ENCODE measurements around the gene CLIC6.
A peak's percentile ranks its signal among the peaks of the same experiment; 100 is the strongest.

The CLIC6 gene
- 0.96 to 1.9 (median 1.2) reads per million in 3 experiments for total RNA-seq

GRCh38 chr21:34668803-34669148, at the start of gene CLIC6:
TSS of gene CLIC6 (plus strand) at chr21:34668994. CDS start at chr21:34669389, 395 bp downstream.
- DNase-seq, result no peak

DNA sequence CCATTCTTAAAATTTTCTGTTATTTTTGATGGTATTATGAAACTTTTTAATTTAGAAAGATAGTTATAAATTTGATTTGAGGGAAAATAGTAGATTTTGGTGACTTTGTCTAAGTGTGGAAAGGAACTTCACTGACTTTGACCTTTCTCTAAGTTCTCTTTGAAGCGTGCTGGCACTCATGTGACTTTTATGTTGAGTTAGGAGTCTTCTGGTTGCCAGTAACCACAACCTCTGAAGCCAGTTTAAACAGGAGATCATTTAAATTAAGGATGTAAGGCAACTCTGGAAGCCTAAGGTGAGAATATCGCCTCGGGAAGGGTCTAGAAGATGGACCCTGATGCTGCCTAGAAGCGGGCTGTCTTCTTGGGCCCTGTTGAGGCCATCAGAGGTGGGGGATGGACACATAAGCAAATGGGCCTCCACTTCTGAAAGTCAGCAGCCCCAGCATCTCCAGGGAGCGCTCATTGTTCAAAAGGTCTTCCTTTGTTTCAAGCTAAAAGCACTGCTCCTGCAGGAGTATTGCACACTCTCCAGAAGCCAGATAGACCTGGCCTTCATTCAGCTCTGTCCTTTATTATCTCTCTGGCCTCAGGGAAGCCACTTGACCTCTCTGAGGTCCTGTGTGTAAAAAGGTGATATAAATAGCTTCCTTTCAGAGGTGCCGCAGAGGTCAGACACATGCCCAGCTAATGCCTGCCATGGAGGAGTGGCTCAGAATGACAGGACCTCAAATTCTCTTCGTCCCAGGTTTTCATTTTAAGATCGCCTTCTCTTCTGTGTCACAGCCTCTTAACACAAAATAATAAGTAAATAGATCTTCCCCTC, 48.7 kb upstream of the CLIC6 start:
- no peak for DNase-seq

DNA sequence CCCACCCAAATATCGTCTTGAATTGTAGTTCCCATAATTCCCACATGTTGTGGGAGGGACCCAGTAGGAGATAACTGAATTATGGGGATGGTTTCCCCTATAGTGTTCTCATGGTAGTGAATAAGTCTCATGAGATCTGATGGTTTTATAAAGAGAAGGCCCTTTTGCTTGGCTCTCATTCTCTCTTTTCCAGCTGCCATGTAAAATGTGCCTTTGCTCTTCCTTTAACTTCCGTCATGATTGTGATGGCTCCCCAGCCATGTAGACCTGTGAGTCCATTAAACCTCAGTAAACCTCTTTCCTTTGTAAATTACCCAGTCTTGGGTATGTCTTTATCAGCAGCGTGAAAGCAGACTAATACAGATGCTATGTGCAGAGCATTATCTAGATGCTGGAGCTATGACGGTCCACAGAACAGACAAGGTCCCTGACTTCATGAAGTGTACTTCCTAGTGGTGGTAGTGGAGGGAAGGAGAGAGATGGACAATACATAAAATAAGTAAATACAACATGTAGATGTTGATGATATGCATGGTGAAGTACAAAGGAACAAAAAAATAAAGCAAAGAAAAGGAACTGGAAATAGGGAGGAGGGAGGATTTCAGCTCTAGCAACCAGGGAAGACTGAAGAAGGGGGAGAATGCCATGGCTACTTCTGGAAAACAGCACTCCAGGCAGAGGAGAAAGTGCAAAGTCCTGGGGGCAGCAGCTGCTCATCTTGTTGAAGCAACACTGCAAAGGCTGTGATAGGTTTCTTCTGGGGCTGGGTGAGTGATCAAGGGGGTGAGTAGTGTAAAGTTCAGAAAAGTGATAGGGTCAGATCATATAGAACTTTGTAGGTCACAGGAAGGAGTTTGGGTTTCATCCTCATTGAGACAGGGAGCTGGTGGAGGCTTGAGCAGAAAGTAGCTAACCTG, 47.1 kb upstream of the CLIC6 start:
- DNase-seq, result no peak

DNA sequence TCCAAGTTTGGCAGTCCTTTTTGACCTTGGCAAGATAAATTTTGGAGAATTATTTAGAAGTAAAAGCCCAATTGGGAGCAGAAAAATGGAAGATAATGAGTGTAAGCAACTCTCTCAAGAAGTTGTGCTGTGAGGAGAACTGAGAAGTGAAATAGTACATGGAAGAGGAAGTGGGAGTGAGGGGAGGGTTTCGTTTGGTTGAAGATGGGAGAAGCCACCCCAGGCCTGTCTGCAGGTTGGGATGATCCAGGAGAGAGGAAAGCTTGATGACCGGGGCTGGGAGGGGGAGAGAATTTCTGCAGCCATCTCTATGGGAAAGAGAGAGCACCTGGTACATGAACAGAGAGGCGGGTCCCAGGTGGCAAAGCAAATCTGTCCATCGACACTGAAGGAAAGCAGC, 45.3 kb upstream of the CLIC6 start:
- DNase-seq, result no peak

DNA sequence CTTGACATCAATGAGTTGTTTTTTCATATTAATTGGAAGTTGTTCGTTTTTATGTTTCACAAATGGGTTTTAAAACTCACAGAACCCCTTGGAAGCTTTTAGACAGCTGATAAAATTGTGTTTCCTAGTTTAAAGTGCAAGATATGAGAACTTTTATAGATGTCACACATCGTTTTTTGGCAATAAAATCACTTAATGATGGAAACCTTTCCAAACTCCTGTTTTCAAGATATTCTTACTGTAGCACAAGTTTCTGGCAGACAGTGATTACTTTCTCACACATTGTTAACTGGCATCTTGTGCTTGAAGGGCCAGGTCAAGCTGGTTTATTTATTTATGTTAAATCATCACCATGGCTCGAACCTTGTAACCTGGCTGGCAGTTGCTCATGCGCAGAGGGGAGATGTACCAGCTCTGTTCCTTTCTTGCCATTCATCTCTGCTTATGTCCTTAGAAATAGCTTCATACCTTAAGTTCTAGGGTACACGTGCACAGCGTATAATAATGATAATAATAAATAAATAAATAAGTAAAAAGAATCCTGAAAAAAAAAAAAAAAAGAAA, 43.7 kb upstream of the CLIC6 start:
- no peak for DNase-seq

DNA sequence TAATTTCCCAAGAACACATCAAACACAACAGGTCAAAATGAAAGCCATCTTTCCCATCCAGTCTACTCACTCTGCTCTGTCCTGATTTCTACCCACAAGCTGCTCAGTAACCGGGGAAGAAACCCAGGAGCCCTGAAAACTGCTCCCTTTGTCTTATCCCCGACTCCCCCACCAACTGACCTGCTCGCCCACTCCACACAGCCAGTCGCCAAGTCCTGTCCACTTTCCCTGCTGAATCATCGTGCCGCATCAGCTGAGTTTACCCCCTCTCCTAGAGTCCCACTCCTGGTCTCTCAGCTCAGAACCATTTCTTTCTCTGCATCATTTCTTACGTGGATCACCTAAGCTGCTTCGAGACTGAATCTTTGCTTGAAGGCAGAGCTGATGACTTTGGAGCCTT, 42.7 kb upstream of the CLIC6 start:
- DNase-seq, result no peak

- peak; percentile 51 for DNase-seq
Measured at GRCh38 chr21:34630536-34631143, 38.2 kb upstream of the CLIC6 start.

DNA sequence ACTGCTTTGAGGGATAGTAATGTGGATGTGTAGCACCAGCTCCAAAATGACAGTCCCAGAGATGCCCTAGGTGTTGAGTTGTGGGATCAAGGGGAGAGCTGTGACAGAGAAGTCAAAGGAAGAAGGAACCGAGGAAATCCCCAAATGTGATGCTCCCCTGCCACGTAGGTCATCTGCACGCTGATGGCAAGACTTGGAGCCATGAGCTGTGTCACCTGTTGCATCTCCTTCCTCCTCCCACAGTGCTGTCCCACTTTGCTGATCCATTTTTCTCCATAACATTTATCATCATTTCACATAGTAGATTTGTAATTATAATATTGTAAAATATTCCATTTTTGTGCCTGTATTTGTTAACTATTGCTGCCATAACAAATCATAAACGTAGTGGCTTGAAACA, 36.3 kb upstream of the CLIC6 start:
- no peak for DNase-seq

DNA sequence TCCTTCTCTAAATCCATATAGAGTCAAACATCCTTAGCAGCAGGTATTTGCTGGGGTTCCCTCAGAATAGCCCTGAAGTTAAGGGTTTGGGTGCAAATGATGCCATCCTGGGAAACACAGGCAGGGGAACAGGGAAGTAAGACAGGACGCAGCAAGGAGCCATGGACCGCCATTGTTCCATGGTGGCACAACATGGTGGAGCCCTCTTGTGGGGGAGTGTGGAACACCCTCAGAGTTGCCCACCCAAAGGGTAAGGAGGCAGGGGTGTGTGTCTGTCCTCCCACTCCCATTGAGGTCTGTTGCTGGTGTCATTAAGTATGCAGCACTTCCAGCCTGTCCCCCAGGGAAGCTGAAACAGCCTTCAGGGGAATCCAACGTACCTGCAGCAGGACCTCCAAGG, 33.5 kb upstream of the CLIC6 start:
- DNase-seq, result no peak

GRCh38 chr21:34636961-34637360, 31.8 kb upstream of the CLIC6 start:
- DNase-seq, result no peak

DNA sequence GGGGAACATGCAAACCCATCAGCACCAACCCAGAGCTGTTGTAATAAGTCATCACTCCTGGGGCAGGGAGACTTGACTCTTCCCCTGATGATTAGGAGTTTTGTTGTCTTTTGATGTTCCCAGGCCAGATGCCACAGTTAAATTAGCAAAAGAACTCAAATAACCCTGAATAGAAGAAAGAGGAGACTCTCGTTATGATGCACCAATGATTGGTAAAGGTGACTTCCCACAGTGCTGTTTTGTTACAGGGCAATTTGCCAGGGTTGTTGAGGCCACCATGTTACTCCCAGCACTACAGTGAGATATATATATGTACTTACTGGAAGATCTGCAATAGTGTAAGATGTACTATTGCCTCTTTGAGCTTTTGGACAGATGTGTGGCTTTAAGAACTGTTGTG, 29.5 kb upstream of the CLIC6 start:
- no peak for DNase-seq

DNA sequence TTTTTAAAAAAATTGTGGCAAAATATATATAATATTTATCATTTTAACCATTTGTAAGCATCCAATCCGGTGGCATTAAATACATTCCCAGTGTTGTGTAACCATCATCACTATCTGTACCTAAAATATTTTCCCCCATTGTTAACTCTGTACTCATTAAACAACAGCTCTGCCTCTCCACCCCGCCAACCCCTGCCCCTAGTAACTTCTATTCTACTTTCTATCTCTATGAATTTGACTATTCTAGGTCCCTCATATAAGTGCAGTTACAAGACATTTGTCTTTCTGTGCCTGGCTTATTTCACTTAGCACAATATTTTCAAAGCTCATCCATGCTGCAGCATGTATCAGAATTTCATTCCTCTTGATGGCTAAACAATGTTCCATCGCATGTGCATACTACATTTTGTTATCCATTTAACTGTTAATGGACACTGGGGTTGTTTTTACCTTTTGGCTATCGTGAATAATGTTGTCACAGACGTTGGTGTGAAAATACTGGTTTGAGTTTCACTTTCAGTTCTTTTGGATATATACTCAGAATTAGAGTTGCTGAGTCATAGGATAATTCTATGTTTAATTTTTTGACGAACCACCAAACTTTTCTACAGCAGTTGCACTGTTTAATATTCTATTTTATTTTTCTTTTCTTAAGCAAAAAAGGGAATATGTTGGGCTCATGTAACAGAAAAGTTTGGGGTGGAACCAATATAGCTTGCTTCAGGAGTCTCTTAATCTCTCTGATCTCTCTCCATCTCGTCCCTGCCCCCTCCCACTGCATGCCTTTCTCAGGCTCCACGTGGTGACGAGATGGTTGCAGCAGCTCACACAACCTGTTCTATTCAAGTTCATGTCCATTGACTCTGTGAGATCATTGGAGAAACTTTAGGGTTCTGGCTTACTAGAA, 28.7 kb upstream of the CLIC6 start:
- no peak for DNase-seq

- no peak for DNase-seq
Measured at GRCh38 chr21:34640858-34641257, 27.9 kb upstream of the CLIC6 start.

- DNase-seq, result no peak
Measured at GRCh38 chr21:34642211-34643075, 26.4 kb upstream of the CLIC6 start.

DNA sequence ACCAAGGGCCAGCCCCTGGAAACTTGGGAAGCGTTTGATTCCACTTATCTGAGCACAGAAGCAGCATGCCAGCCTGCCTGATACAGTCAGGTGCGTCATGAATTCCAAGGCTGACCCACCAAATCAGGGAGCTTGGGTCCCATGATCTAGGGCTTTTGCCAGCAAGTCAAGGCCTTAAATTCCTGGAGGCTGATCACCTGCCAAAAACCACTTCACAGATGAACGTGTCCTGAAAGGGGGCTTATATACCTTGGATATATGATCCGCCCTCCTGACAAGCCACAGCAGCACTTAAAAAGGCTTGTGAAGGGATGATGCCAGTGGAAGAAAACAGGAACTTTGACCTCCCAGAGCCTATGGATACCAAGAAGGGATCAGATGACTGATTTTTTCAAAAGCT, 24.0 kb upstream of the CLIC6 start:
- DNase-seq, result no peak

DNA sequence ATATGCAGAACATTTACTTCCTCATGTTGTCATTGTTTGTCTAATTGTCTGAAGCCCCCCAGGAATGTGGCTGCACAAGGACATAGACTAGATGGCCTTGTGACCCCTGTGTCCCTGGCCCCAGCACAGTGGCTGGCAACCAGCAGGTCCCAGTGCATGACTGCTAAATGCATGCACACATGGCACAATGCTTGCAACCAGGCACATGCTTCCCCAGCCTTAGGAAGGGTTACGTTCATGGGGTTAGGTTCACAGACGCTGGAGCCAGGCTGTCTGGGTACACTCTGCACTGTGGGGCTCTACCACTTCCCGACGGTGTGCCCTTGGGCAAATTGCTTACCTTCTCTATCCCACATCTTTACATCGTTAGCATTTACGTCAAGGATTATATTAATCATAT, 21.2 kb upstream of the CLIC6 start:
- no peak for DNase-seq

GRCh38 chr21:34648739-34649297, 20.0 kb upstream of the CLIC6 start:
- no peak for DNase-seq

DNA sequence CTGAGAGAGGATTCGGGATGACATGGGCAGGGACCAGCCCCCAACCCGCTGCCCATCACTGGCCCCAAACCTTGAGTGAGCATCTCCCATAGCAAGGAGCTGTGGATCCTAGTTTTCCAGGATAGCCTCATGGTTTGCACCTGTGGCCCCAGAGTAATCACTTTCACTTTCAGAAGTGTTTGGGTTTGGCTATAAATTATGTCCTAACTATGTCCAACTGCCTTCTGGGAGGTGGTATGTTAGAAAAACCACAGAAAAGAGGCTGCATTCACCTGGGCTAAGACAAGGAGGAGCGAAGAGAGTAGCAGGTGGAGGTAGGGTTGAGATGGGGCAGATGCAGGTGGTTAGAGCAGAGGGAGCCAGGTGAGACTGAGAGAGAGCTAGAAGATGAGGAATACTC, 19.4 kb upstream of the CLIC6 start:
- no peak for DNase-seq

GRCh38 chr21:34650861-34651431, 17.8 kb upstream of the CLIC6 start:
- no peak for DNase-seq

GRCh38 chr21:34651642-34652041, 17.2 kb upstream of the CLIC6 start:
- no peak for DNase-seq

All from central memory CD4-positive, alpha-beta T cell (primary cell).